Dermis microvascular lymphatic vessel endothelial cell (primary cell): ENCODE data around the gene SOCS4. TPM values are rescaled to one million over a fixed set of nuclear protein-coding genes. Genes with fewer than 3 reads are reported as not detected.
"Not testable (repeated sequence)": the region's sequence is repeated elsewhere in the genome, so short reads cannot be mapped to it uniquely, and the experiment has no call there.

Source experiments
- DNase-seq, 2 donors: peaks; one replicate each; pipeline versions ENCODE4 v3.0.0 to v3.0.0-alpha.2; 2010; ENCODE audit warnings: low read depth in 2 of 2
- total RNA-seq: library from RNA; depleted of rRNA; stranded (reverse); fragments of >200 nt; gene quantifications from 2 replicates; pipeline ENCODE4 v1.2.1, GENCODE V29; 2014

The SOCS4 gene
- total RNA-seq, result 12.5 and 14.4 TPM in 2 replicates

- peak; percentile 84 to 94 for DNase-seq
Observed at GRCh38 chr14:55026793-55027561, at the start of gene SOCS4, which contains the start of gene WDHD1. SOCS4 (plus strand) TSS chr14:55027236; CDS start chr14:55043042, 15,806 bp downstream. WDHD1 (minus strand) TSS chr14:55027099; CDS start chr14:55026787, 312 bp downstream.

DNA sequence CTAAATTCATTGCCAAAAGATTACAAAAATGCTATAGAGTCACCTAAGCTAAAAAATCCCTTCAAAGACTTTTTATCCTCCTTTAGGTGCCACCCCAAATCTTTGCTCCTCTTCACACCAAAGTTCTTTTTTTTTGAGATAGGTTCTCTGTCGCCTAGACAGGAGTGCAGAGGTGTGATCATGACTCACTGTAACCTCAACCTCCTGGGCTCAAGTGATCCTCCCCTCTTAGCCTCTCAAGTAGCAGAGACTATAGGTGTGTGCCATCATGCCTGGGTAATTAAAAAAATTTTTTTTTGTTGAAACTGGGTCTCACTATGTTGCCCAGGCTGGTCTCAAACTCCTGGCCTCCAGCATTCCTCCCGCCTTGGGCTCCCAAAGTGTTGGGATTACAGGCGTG lies 48.0 kb upstream of the SOCS4 start:
- no peak for DNase-seq

DNA sequence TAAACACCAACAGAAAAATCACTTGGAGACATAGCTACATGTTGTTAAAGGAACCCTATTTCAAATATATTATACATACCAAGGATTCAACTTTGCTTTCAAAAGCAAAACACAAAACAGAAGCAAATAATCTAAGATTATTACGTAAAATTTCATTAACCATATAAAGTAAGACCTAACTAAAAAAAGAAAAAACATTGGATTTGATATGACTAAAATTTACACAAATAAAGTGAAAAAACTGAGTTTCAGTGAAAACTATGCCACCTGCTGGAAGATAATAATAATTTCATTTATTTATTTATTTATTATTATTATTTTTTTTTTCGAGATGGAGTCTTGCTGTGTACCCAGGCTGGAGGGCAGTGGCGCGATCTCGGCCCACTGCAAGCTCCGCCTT lies 45.3 kb upstream of the SOCS4 start:
- peak in 1 of 2 donors; percentile 23 for DNase-seq

DNA sequence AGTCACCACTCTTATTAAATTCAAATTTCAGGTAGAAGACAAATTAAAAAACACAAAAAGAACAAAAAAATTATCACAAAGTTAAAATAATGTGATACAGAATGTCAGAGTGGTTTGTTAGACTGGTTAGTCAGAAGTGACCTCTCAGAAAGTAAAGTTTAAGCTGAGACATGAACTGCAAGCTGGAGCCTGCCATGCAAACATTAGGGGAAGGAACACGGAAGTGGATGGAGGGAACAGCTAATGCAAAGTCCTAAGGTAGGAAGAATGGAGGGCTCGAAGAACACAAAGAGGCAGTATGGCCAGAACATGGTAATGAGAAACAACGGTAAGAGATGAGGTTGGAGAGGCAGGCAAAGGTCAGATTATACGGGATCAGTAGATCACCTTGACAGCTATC lies 41.9 kb upstream of the SOCS4 start:
- DNase-seq, result no peak

GRCh38 chr14:55000381-55000780 lies 26.7 kb upstream of the SOCS4 start:
- no peak for DNase-seq

GRCh38 chr14:55005071-55005470 lies 22.0 kb upstream of the SOCS4 start:
- DNase-seq, result peak in 1 of 2 donors; percentile 4

- no peak for DNase-seq
Observed at GRCh38 chr14:55015006-55015405, 12.0 kb upstream of the SOCS4 start.

DNA sequence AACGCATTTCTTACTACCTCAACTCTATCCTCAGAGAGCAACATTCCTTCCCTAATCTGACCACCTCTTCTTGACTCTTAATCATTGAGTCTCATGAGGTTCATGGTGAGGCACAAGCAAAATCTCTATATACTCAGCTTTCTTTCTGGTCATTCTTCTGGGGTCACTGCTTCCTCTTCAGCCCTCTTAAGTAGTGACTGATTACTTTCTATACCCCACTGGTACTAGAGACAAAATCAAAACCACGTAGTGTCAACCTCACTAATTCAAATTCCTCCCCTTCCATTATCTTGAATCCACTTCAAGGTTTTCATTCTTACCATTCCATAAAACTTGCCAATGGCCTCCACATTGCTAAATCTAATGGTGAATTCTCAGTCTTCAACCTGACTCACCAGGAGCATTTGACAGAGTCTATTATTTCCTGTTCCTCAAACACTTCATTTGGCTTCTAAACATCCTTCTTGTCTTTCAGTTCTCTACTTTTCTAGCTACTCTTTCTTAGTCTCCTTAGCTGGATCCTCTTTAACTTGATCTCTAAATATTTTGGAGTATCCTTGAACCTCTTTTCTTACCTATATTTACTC lies 7.0 kb upstream of the SOCS4 start:
- DNase-seq, result no peak

DNA sequence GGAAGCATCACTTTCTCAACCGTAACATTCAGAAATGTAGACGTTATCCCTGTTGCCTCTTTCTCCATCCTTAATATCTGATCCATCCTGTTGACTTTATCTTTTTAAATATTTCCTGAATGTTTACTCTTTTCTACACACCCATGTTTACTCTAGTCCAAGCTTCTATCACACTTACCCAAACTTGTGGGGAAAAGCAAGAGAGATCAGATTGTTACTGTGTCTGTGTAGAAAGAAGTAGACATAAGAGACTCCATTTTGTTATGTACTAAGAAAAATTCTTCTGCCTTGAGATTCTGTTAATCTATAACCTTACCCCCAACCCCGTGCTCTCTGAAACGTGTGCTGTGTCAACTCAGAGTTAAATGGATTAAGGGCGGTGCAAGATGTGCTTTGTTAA lies 2.7 kb upstream of the SOCS4 start:
- not testable (repeated sequence) for DNase-seq

GRCh38 chr14:55025948-55026347 lies 1.1 kb upstream of the SOCS4 start:
- DNase-seq, result no peak

GRCh38 chr14:55026441-55026792 lies 619 bp upstream of the SOCS4 start:
- no peak for DNase-seq

GRCh38 chr14:55028066-55028465 lies 1.0 kb downstream of the SOCS4 start:
- DNase-seq, result peak in 1 of 2 donors; percentile 7

DNA sequence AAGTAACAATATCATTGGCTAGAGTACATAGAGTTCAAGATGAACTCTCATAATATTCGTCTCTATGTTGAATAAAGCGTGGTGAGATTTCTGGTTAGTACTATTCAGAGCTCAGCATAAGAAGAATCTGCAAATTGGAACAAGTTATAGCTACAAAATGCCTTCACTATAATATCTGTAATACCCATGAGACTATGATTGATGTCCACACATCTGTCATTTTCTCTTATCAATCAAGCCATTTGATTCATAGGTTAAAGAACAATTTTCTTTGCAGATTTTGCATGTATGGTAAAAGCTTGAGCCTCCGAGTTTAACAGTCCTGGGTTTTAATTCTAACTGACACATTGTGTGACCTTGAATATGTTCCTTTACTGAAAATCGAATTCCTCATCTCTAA lies 1.4 kb downstream of the SOCS4 start:
- no peak for DNase-seq

DNA sequence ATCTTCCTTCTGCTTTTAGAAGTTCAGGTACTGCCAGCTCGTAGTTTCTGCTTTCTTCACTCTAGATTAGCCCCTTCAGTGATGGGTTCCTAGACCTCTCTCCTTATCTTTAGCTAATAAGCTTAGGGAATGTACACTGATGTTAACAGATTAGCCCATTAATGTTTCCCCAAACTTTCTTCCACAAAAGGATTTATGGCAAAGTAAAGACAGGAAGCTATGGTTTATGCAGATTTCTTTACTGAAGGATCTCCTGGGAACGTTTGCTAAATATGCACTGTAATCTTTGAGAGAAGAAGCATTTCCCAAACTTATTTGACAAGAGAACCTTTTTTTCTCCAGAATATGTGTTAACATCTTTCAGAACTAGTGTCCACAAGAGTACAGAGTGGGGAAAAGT lies 4.2 kb downstream of the SOCS4 start:
- no peak for DNase-seq

GRCh38 chr14:55037995-55038394 lies 11.0 kb downstream of the SOCS4 start:
- not testable (repeated sequence) for DNase-seq

DNA sequence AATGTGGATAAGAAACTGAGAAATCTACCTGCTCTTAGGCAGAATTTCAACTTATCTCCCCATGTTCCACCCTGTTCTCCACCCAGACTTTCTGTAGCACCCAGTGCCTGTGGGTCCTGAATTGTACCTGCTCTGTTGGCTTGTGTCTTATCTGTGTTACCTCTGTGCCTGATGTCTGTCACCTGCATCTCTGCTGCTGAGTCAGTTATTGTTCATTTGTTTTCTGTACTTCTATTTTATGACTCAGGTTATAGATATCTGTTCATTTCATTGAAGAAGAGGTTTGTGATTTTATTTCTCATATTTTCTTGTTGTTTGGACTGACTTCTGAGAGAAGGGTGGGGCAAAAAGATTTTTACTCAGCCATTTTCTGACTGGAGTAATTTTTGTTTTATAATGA lies 11.7 kb downstream of the SOCS4 start:
- DNase-seq, result no peak

- DNase-seq, result no peak
Observed at GRCh38 chr14:55043528-55043927, 16.5 kb downstream of the SOCS4 start.

DNA sequence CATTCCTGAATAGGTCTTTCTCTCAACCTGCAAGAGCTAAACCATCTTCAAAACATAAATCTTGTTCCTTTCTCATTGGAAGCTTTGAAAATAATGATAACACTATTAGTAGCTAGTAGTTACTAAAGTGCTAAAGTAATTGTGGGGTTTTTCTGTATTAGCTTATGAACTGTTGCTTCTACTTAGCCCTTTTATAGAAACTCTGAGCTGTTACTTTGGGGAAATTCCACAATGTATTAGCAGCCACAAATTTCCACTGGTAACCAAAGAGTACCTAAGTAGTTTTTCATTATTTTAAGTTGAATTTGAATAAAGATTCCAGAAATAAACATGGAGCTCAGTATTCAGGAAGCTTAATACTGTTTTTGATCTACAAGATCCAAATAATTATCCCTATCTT lies 18.1 kb downstream of the SOCS4 start:
- DNase-seq, result no peak

- no peak for DNase-seq
Observed at GRCh38 chr14:55047301-55048053, 20.4 kb downstream of the SOCS4 start.

- no peak for DNase-seq
Observed at GRCh38 chr14:55048900-55049436, 21.9 kb downstream of the SOCS4 start.

GRCh38 chr14:55051165-55051422 lies 24.1 kb downstream of the SOCS4 start:
- DNase-seq, result no peak
